ENCODE measurements around the gene NIPBL.

The NIPBL gene

DNA sequence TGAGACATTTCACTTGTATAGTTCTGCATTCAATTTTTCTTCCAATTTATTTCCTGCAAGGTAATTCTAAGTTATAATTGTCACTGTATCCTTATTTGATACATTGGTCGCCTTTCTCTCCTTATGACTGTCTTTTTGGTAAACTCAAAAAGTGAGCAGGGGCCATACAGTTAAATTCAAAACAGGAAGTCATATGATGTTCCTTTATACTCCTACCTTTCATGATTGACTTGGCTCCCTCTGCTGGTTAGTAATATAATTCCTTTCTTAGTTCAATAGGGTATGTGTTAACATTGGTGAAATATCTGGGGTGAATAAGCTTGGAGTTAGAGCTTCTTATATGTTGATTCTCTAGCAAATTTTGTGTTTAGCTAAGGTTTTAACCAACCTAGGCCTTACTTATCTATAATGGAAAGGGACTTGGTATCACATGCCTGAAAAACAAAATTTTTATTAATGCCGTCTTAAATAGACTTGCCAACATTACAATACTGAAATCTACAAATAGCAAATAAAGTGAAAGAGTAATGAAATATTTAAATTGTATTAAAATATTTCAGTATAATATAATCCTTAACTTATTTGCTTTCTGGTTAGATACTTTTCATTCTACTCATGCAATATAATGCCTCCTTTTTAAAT lies 6.0 kb upstream of the NIPBL start:
- Histone ChIP-seq H3K36me3 (no peaks in the 10 kb centered on the region), H3K27me3 (ENCODE audit: insufficient read depth, low read depth, severe bottlenecking) (no peaks in the 10 kb centered on the region), H3K27ac (no peak overlapping the region), H3K9me3 (ENCODE audit: severe bottlenecking) (no peaks in the 10 kb centered on the region), H3K4me3 (ENCODE audit: low read depth, low read length) (no peak overlapping the region)
- DNase-seq: no peak
- TF ChIP-seq, protein P1, sequence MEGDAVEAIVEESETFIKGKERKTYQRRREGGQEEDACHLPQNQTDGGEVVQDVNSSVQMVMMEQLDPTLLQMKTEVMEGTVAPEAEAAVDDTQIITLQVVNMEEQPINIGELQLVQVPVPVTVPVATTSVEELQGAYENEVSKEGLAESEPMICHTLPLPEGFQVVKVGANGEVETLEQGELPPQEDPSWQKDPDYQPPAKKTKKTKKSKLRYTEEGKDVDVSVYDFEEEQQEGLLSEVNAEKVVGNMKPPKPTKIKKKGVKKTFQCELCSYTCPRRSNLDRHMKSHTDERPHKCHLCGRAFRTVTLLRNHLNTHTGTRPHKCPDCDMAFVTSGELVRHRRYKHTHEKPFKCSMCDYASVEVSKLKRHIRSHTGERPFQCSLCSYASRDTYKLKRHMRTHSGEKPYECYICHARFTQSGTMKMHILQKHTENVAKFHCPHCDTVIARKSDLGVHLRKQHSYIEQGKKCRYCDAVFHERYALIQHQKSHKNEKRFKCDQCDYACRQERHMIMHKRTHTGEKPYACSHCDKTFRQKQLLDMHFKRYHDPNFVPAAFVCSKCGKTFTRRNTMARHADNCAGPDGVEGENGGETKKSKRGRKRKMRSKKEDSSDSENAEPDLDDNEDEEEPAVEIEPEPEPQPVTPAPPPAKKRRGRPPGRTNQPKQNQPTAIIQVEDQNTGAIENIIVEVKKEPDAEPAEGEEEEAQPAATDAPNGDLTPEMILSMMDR (IDR thresholded peaks at IDR 0.05; ENCODE audit: low read depth, low read length): 0 out of 2 replicates have a peak, but pooled peaks have one; percentile 14

- no peak for DNase-seq
- peak overlapping the region; percentile 100 for H3K4me3 ChIP-seq (ENCODE audit: low read depth, low read length)
- TF ChIP-seq, protein P1 (IDR thresholded peaks at IDR 0.05; ENCODE audit: low read depth, low read length): no peak
- peak overlapping the region; percentile 97 for H3K27ac ChIP-seq
- no peaks in the 10 kb centered on the region for H3K27me3 ChIP-seq (ENCODE audit: insufficient read depth, low read depth, severe bottlenecking)
- peaks cover 9% of the 10 kb centered on the region; the same call in 1 of the 2 replicates for H3K36me3 ChIP-seq
- H3K9me3 ChIP-seq (ENCODE audit: severe bottlenecking): no peaks in the 10 kb centered on the region
These were observed 2.1 kb upstream of the NIPBL start for GRCh38 chr5:36874465-36874864.

DNA sequence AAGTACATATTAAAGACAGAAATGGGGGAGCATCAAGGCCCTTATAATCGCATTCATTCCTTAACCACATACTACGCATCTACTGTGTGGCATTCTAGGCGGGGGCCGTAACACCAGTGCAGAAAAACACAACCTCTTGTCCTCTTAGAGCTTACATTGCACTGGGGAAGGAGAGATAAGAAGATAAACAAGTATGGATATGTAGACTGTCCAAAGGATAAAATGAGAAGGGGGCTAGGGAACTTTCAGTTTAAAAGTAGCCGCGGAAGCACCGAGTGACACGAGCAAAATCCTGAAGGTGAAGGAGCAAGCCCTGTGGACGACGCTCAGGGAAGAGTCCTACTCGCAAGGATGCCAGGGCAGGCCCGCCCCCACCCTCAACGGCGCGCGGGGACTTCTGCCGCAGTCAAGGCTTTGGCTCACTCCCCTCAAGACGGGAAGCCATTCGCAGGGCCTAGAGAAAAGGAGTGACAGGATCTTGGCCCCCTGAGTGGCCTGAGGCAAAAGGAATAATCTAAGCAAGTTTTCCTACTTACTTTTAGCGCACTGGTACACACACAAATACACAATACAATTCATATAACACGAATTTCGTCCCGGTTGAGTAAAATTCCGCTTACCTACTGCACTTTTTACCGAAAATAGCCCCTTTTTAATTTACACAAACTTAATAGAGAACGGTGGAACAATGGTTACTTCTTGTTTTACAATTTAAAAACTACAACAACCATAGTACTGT lies 1.3 kb upstream of the NIPBL start:
- DNase-seq: peak; percentile 67
- H3K9me3 ChIP-seq (ENCODE audit: severe bottlenecking): no peaks in the 10 kb centered on the region
- TF ChIP-seq, protein P1 (IDR thresholded peaks at IDR 0.05; ENCODE audit: low read depth, low read length): no peak
- no peaks in the 10 kb centered on the region for H3K27me3 ChIP-seq (ENCODE audit: insufficient read depth, low read depth, severe bottlenecking)
- peaks cover 9% of the 10 kb centered on the region; the same call in 1 of the 2 replicates for H3K36me3 ChIP-seq
- peak overlapping the region; percentile 100 for H3K4me3 ChIP-seq (ENCODE audit: low read depth, low read length)
- H3K27ac ChIP-seq: peak overlapping the region; percentile 97

DNA sequence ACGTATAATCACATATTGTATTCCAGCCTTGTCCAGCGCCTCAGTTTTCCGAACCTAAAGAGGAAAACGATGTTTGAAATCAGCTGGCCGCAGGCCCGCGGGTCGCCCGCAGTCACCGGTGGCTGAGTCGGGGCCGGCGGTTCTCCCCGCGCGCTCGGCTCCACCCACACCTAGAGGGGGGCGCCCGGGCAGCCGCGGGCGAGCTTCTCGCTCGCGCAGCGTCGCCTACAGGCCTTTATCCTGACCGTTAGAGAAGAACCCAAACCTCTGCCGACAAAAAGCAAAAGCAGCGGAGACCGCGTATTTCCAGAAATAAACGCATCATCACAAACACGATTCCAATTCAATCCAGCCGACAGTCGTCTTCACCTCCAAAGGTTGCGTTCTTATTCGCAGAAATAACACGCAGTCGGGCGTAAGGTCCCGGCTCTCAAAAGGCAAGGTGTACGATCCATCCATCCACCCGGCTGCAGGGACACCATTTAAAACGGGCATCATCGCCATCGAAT lies 725 bp upstream of the NIPBL start:
- no peaks in the 10 kb centered on the region for H3K9me3 ChIP-seq (ENCODE audit: severe bottlenecking)
- peak overlapping the region; percentile 97 for H3K27ac ChIP-seq
- TF ChIP-seq, protein P1 (IDR thresholded peaks at IDR 0.05; ENCODE audit: low read depth, low read length): peak; percentile 73
- peak; percentile 78 for DNase-seq
- H3K27me3 ChIP-seq (ENCODE audit: insufficient read depth, low read depth, severe bottlenecking): no peaks in the 10 kb centered on the region
- peaks cover 9% of the 10 kb centered on the region; the same call in 1 of the 2 replicates for H3K36me3 ChIP-seq
- H3K4me3 ChIP-seq (ENCODE audit: low read depth, low read length): peak overlapping the region; percentile 100

DNA sequence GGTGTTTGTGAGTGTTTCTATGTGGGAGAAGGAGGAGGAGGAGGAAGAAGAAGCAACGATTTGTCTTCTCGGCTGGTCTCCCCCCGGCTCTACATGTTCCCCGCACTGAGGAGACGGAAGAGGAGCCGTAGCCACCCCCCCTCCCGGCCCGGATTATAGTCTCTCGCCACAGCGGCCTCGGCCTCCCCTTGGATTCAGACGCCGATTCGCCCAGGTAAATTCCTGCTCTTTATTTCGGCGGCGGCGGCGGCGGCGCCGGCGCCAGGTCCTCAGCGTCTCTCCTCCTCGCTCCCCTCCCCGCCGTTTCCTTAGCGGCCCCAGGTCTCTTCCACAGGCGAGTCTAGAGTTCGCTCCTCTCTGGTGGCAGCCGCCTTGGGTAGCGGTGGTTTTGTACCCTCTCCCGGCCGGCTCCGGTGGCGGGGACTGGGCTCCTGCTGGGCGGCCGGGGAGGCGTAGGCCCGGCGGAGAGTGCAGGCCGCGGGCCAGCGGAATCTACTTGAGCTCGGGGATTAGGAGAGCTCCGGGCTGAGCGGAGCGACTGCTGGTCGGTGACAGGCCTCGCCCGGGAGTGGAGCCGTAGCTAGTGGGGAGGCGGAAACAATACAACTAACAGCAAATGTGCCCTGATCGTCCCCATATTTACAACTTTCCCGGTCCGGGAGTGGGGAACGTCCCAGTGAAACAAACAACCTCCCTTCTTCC lies 547 bp downstream of the NIPBL start:
- H3K9me3 ChIP-seq (ENCODE audit: severe bottlenecking): no peaks in the 10 kb centered on the region
- peak overlapping the region; percentile 97 for H3K27ac ChIP-seq
- H3K27me3 ChIP-seq (ENCODE audit: insufficient read depth, low read depth, severe bottlenecking): no peaks in the 10 kb centered on the region
- peaks cover 9% of the 10 kb centered on the region; the same call in 1 of the 2 replicates for H3K36me3 ChIP-seq
- TF ChIP-seq, protein P1 (IDR thresholded peaks at IDR 0.05; ENCODE audit: low read depth, low read length): no peak
- DNase-seq: peak; percentile 81
- H3K4me3 ChIP-seq (ENCODE audit: low read depth, low read length): peak overlapping the region; percentile 76

Measured in WERI-Rb-1 (cell line).